GM12878 (cell line): ENCODE measurements around the gene SLC12A2. TPM values are rescaled to one million over a fixed set of nuclear protein-coding genes. Genes with fewer than 3 reads are reported as not detected.
A peak's percentile ranks its signal among the peaks of the same experiment; 100 is the strongest.

Experiments
- ATAC-seq: fragments of 200-7000 bp; cut with Tn5 transposase; 3 replicates; pipeline ENCODE4 v1.9.1; 2020; ENCODE audit warnings: mild to moderate bottlenecking, moderate library complexity
- BruUV-seq: library from RNA; stranded (reverse); fragments of 400-500 nt; replicated peaks from 2 replicates; lab custom pipeline; 2021; lab: Mats Ljungman, UMichigan
- CTCF ChIA-PET: fragments of 300-600 bp; sonication (Branson Sonifier 250); formaldehyde crosslinking; extraction: SDS; loops from one replicate; lab custom pipeline; 2021; ENCODE audit warnings: inconsistent platforms; lab: Yijun Ruan, JAX
- POLR2A ChIA-PET: fragments of 350-600 bp; formaldehyde crosslinking; extraction: SDS; loops from one replicate; lab custom pipeline; 2021; ENCODE audit warnings: inconsistent platforms; lab: Charles Lee
- RAD21 ChIA-PET: fragments of 300-600 bp; sonication (Branson Sonifier 250); formaldehyde crosslinking; loops from one replicate; lab custom pipeline; 2023; ENCODE audit warnings: antibody characterized with exemption; ENCODE audit not compliant: unreplicated experiment; lab: Charles Lee
- SMC1A ChIA-PET: fragments of 300-600 bp; sonication (Branson Sonifier 250); formaldehyde crosslinking; loops from one replicate; lab custom pipeline; 2023; ENCODE audit not compliant: unreplicated experiment, uncharacterized antibody; lab: Charles Lee
- DNase-seq: peaks from one replicate; pipeline ENCODE4 v3.0.0-alpha.2; 2011; ENCODE audit warnings: low read depth, low spot score
- FAIRE-seq: peaks from 3 replicates; lab custom pipeline; 2011; peaks lifted over from hg19 to GRCh38; lab: Jason Lieb, UNC
- H2AFZ ChIP-seq: 2 replicates; pipeline ENCODE4 v1.6.0; 2011; ENCODE audit warnings: low read depth, low read length, control low read depth; ENCODE audit not compliant: control insufficient read depth
- H3K27ac ChIP-seq: 2 replicates; pipeline ENCODE4 v1.5.1; 2011; ENCODE audit warnings: control low read depth; ENCODE audit not compliant: control insufficient read depth, insufficient read depth
- H3K27me3 ChIP-seq, 2 experiments: replicated peaks in 1 of 2; 2 replicates each; pipeline versions ENCODE4 v1.6.0 to v1.6.1; 2011; ENCODE audit warnings: low read length in 1 of 2; ENCODE audit not compliant: control insufficient read depth in 2 of 2, insufficient read depth in 2 of 2
- H3K36me3 ChIP-seq, 2 experiments: 2 replicates each; pipeline ENCODE4 v1.5.1; 2011; ENCODE audit warnings: low read length in 1 of 2; ENCODE audit not compliant: control insufficient read depth in 2 of 2, insufficient read depth in 2 of 2
- H3K4me1 ChIP-seq: 2 replicates; pipeline ENCODE4 v1.6.1; 2011; ENCODE audit warnings: mild to moderate bottlenecking, low read length, moderate library complexity, mixed read lengths; ENCODE audit not compliant: control insufficient read depth, insufficient read depth
- H3K4me2 ChIP-seq: 2 replicates; pipeline ENCODE4 v1.6.0; 2011; ENCODE audit warnings: control low read depth; ENCODE audit not compliant: control insufficient read depth, insufficient read depth
- H3K4me3 ChIP-seq: fragments of 200-600 bp; sonication (generic); 2 replicates; pipeline ENCODE4 v1.5.1; 2016
- H3K79me2 ChIP-seq: 2 replicates; pipeline ENCODE4 v1.6.0; 2011; ENCODE audit warnings: low read length; ENCODE audit not compliant: control insufficient read depth, insufficient read depth
- H3K9ac ChIP-seq: 2 replicates; pipeline ENCODE4 v1.8.0; 2011; ENCODE audit warnings: low read length, control low read depth, mixed read lengths; ENCODE audit not compliant: control insufficient read depth, insufficient read depth
- H3K9me3 ChIP-seq: replicated peaks from 3 replicates; pipeline ENCODE4 v1.5.1; 2011; ENCODE audit warnings: mild to moderate bottlenecking, low read length; ENCODE audit not compliant: control insufficient read depth, insufficient read depth
- H4K20me1 ChIP-seq: 2 replicates; pipeline ENCODE4 v1.6.0; 2011; ENCODE audit not compliant: control insufficient read depth, insufficient read depth
- CTCF ChIP-seq, 3 experiments: IDR thresholded peaks in 2 of 3; conservative IDR thresholded peaks in 1 of 3; 2 replicates each; pipeline ENCODE4 v1.5.1; 2011; ENCODE audit warnings: low read depth in 3 of 3, low read length in 3 of 3, mild to moderate bottlenecking in 3 of 3, control low read depth in 2 of 3, moderate library complexity in 2 of 3, inconsistent platforms in 1 of 3, mixed read lengths in 1 of 3; ENCODE audit not compliant: control insufficient read depth in 2 of 3, insufficient read depth in 1 of 3; ENCODE audit errors: extremely low read depth in 1 of 3
- EED ChIP-seq: sonication (generic); IDR thresholded peaks from 2 replicates; pipeline ENCODE4 v1.6.1; 2016; ENCODE audit warnings: antibody characterized with exemption, low read depth
- IKZF2 ChIP-seq, 2 experiments: fragments of 450-650 bp; IDR thresholded peaks; 2 replicates each; pipeline ENCODE4 v1.6.1; 2017; ENCODE audit warnings: mild to moderate bottlenecking in 2 of 2, moderate library complexity in 2 of 2
- NKRF ChIP-seq: fragments of 450-650 bp; conservative IDR thresholded peaks from 2 replicates; pipeline ENCODE4 v1.6.1; 2017; ENCODE audit warnings: mild to moderate bottlenecking, moderate library complexity
- RAD21 ChIP-seq: IDR thresholded peaks from 2 replicates; pipeline ENCODE4 v1.6.1; 2011; ENCODE audit warnings: mild to moderate bottlenecking, low read depth, low read length, moderate library complexity; ENCODE audit not compliant: insufficient read depth
- RUNX3 ChIP-seq: IDR thresholded peaks from 2 replicates; pipeline ENCODE4 v1.6.1; 2012; ENCODE audit warnings: low read length, inconsistent platforms
- SKIL ChIP-seq: fragments of 450-650 bp; IDR thresholded peaks from 2 replicates; pipeline ENCODE4 v1.6.1; 2017; ENCODE audit warnings: mild to moderate bottlenecking, low read depth, inconsistent platforms; ENCODE audit not compliant: poor library complexity, severe bottlenecking
- SMAD1 ChIP-seq: fragments of 450-650 bp; IDR thresholded peaks from 2 replicates; pipeline ENCODE4 v1.6.1; 2018; ENCODE audit warnings: mild to moderate bottlenecking, low read depth; ENCODE audit not compliant: partially characterized antibody
- SREBF1 ChIP-seq: IDR thresholded peaks from 2 replicates; pipeline ENCODE4 v1.6.1; 2012; ENCODE audit warnings: mild to moderate bottlenecking, low read length
- STAT1 ChIP-seq: fragments of 450-650 bp; conservative IDR thresholded peaks from 2 replicates; pipeline ENCODE4 v1.6.1; 2014; ENCODE audit warnings: antibody characterized with exemption, mild to moderate bottlenecking
- TAF1 ChIP-seq: IDR thresholded peaks from 2 replicates; pipeline ENCODE4 v1.6.1; 2011; ENCODE audit warnings: mild to moderate bottlenecking, low read depth, low read length, borderline replicate concordance
- ZZZ3 ChIP-seq: IDR thresholded peaks from 2 replicates; pipeline ENCODE4 v1.6.1; 2011; ENCODE audit warnings: low read depth; ENCODE audit not compliant: control insufficient read depth, insufficient read length
- WGBS: methylation state at CpG from one replicate; pipeline ENCODE4 v1.1.6; 2016; ENCODE audit warnings: low lambda C conversion rate; ENCODE audit not compliant: insufficient replicate concordance, insufficient coverage; ENCODE audit errors: missing lambda C conversion rate; 5-methylcytosine and 5-hydroxymethylcytosine counted together
- in situ Hi-C: fragments of 300-500 bp; cut with MboI; formaldehyde crosslinking; loops from 9 replicates; pipeline ENCODE4 v1.14.3; 2018; ENCODE audit warnings: mixed read lengths
- intact Hi-C: fragments of 100-400 bp; cut with micrococcal nuclease; formaldehyde crosslinking; loops from one replicate; pipeline ENCODE4 v1.14.2; 2022; ENCODE audit not compliant: unreplicated experiment
- polyA plus RNA-seq, 11 experiments: library from polyadenylated mRNA; depleted of rRNA in 4 of 11; unstranded in 6 of 11; stranded (reverse) in 5 of 11; fragments of >200 nt; fragmentation: Nextera tagmentation in 4 of 11; fragmentation: Illumina TruSeq in 1 of 11; extraction: Ambion mirVana in 4 of 11; extraction: Trizol in 1 of 11; gene quantifications; 1 replicate in 1 of 11; 2 replicates in 10 of 11; pipeline versions ENCODE4 v1.2.1 to v1.2.3, GENCODE V29; 2011 to 2016; ENCODE audit warnings: inconsistent platforms in 2 of 11, missing spikeins in 2 of 11, low read depth in 1 of 11
- total RNA-seq, 4 experiments: library from RNA; depleted of rRNA in 3 of 4; stranded (reverse); fragments of >200 nt in 3 of 4; fragmentation: Illumina TruSeq in 1 of 4; extraction: Trizol in 1 of 4; gene quantifications; 2 replicates each; pipeline versions ENCODE4 v1.2.1 to v1.2.3, GENCODE V29; 2013 to 2021

SLC12A2 gene
- total and polyA plus RNA-seq, 10 of the 15 experiments (the other 5 are each of a cell fraction or from before 2014, with no cell fraction given), result 5.1 to 21.8 (median 10.5) TPM

- intact Hi-C loops, result loop anchor here (5.0 to 10.0 kb wide), 2 partner anchors 324 to 1316 kb away; no protein-coding TSS in a partner anchor
- Histone ChIP-seq H3K4me1 (peaks cover 5% of the 10 kb centered on the region; the same call in 1 of the 2 replicates), H3K27me3 (no peaks in the 10 kb centered on the region), H3K4me3 (peak overlapping the region; percentile 86), H4K20me1 (no peaks in the 10 kb centered on the region), H3K36me3 (no peaks in the 10 kb centered on the region), H3K27ac (peak overlapping the region; percentile 90), H3K4me2 (peak overlapping the region; percentile 94), H2AFZ (peak overlapping the region; percentile 8; the same call in 1 of the 2 replicates), H3K9me3 (no peaks in the 10 kb centered on the region), H3K9ac (peak overlapping the region; percentile 85), H3K79me2 (peaks cover 85% of the 10 kb centered on the region)
- RAD21 ChIA-PET, result interaction anchor here (0.8 to 6.3 kb wide), 14 partner anchors 9 to 510 kb away, joined by 3 to 48 read pairs (median 4); no protein-coding TSS in a partner anchor
- POLR2A ChIA-PET, result interaction anchor here (0.9 to 4.2 kb wide), 9 partner anchors 7 to 514 kb away, joined by 3 to 25 read pairs (median 4); no protein-coding TSS in a partner anchor
- DNase-seq, result no peak
- 26% methylated on average over 5 of the region's 5 CpGs for WGBS
- no TSS peak for BruUV-seq
- no peak for ATAC-seq
- no peak for FAIRE-seq
- TF ChIP-seq SMAD1, result no peak
- TF ChIP-seq RUNX3, result no peak
- TF ChIP-seq CTCF (IDR thresholded peaks at IDR 0.05 in 2 of 3, conservative IDR thresholded peaks at IDR 0.05 in 1 of 3; ENCODE audit: control insufficient read depth in 2 of 3, extremely low read depth in 1 of 3, insufficient read depth in 1 of 3, low read depth in 3 of 3, low read length in 3 of 3), result peak in 2 of 3 experiments; percentile 7 to 14; a peak in 1 of 6 replicates
- TF ChIP-seq IKZF2 (IDR thresholded peaks at IDR 0.05), result no peak
- TF ChIP-seq TAF1, result no peak
- TF ChIP-seq NKRF, result 0 out of 2 replicates have a peak, but pooled peaks have one; percentile 35
- TF ChIP-seq STAT1, result no peak
- no peak for TF ChIP-seq ZZZ3
- TF ChIP-seq SREBF1, result no peak
- TF ChIP-seq EED, result 0 out of 2 replicates have a peak, but pooled peaks have one; percentile 5
- no peak for TF ChIP-seq SKIL
- TF ChIP-seq RAD21, result no peak
- CTCF ChIA-PET, result interaction anchor here (0.8 to 4.6 kb wide), 9 partner anchors 23 to 495 kb away, joined by 3 to 28 read pairs (median 3); no protein-coding TSS in a partner anchor
- SMC1A ChIA-PET, result interaction anchor here (0.6 to 4.2 kb wide), 15 partner anchors 8 to 495 kb away, joined by 3 to 30 read pairs (median 5); no protein-coding TSS in a partner anchor
- in situ Hi-C loops, result loop anchor here (10.0 to 25.0 kb wide), 2 partner anchors 516 to 1319 kb away; no protein-coding TSS in a partner anchor
These were observed 2.3 kb upstream of the SLC12A2 start for GRCh38 chr5:128081111-128081851.
